GM10847 (cell line): Measurements from ENCODE around the gene FLT4.

Experiments used
- POLR2A ChIP-seq: IDR thresholded peaks from 2 replicates; pipeline ENCODE4 v1.6.1; 2011; ENCODE audit not compliant: insufficient read length; ENCODE audit errors: extremely low read depth

FLT4 gene

GRCh38 chr5:180649297-180650039, at the start of gene FLT4:
Gene FLT4 (minus strand): TSS chr5:180649600. CDS start chr5:180649545, 55 bp downstream.
- no peak for TF ChIP-seq POLR2A

DNA sequence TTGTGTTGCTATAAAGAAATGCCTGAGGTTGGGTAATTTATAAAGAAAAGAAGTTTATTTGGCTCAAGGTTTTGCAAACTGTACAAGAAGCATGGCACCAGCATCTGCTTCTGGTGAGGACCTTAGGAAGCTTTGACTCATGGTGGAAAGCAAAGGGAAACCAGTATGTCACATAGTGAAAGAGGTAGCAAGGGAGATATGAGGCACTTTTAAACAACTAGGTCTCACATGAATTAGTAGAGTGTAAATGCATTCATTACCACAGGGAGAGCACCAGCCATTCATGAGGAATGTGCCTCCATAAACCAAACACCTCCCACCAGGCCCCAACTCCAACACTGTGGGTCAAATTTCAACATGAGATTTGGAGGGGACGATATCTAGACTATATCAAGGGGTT, 49.6 kb upstream of the FLT4 start:
- TF ChIP-seq POLR2A: no peak

DNA sequence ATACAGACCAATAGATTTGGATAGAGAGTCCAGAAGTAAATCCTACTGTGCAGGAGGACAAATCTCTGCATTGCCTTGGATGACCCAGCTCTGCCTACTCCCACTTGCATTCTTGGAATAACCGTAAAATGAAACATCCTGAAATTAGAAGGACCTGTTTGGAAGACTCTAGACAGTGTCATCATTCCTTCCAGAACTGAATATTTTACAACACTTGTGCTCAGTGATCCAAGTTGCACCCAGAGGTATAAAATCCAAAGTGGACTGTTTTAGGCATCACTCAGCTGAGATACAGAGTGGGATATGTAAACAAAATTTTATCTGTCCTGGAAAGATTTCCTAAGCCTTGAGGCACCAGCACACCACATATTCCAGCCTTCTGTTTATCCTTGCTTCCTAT, 46.7 kb upstream of the FLT4 start:
- no peak for TF ChIP-seq POLR2A

DNA sequence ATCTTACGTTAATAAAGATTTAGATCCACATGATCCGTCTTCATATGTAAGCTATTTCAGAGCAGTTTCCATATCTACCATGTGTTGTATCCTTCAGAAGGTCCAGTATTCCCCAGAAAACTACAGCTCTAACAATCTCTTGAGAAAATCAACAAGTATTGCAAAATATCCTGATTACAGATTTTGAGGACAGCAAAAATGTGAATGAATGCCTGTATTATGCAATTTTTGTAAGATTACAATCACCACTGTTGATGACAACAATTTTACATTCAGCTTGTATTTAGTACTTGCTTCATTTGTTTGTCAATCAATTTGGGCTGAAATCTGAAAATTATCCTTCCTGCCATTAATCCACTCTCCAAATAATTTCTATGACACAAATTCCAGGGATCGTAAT, 43.0 kb upstream of the FLT4 start:
- TF ChIP-seq POLR2A: no peak

DNA sequence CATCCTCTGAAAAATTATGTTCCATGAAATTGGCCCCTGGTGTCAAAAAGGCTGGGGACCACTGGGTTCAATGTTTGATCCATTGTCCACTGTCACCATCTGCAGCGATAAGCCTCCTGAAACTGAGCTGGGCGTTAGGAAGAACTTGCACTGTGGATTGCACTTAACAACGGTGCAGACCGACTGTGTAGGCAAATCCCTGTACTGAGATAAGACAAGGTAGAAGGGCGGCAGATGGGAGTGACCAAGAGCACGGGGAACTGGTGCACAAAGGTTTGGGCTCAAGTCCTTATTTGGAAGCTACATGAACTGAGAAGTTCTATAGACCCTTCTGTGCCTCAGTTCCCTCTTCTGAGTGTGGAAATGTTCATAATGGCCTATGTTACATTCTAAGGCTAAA, 41.6 kb upstream of the FLT4 start:
- TF ChIP-seq POLR2A: no peak

- TF ChIP-seq POLR2A: no peak
These were observed 41.2 kb upstream of the FLT4 start for GRCh38 chr5:180690562-180690961.

DNA sequence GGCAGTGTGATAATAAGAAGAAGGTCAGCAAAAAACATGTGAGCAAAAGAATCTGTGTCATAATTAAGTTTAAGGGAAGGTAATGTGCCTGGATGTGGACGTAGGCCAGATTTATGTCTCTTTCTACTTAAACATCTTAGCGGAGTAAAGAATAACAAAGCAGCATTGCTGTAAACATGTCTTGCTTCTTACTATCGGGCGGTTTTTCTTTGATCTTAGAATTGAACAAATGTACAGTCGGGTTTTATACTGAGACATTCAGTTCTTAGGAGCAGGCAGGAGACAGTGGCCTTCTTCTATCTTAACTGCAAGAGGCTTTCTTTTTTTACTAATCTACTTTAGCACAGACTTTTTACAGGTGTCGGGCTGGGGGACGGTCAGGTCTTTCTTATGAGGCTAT, 40.4 kb upstream of the FLT4 start:
- TF ChIP-seq POLR2A: no peak

- TF ChIP-seq POLR2A: no peak
These were observed 39.8 kb upstream of the FLT4 start for GRCh38 chr5:180689071-180689694.

- no peak for TF ChIP-seq POLR2A
These were observed 39.1 kb upstream of the FLT4 start for GRCh38 chr5:180688330-180689070.

GRCh38 chr5:180684623-180685161, 35.3 kb upstream of the FLT4 start:
- TF ChIP-seq POLR2A: no peak

DNA sequence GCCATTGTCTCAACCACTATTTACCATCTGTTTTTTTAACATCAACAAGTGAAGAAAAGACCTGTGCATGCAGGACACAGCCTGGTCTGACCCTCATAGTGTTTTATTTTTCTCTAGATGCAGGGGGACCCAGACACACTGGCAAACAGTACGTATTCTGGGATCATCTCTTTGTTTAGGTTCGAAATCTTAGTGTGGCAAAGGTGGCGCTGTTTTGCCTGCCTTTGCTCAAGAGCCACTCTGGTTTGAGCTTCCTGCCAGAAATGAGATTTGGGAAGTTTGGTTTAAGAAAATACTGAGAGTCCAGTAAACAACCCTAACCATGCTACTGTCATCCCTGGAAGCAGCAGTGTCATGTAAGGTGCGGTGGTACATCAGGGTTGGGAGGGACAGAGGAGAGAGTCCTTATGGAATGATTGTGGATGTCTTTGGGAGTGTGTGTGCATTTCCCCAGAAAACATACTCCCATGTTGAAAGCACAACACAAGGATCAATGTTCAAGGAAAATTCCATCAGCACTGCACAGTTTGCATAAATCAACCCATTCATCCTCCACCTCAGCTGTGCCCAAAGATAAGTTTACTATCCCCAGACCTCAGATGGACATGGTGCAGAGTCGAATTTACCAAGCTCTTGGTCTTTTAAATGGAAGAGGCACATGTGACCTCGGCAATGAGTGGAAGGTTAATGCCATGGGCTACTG, 34.0 kb upstream of the FLT4 start:
- no peak for TF ChIP-seq POLR2A

- TF ChIP-seq POLR2A: no peak
These were observed 33.2 kb upstream of the FLT4 start for GRCh38 chr5:180682560-180682959.

- no peak for TF ChIP-seq POLR2A
These were observed 25.7 kb upstream of the FLT4 start for GRCh38 chr5:180675036-180675635.

GRCh38 chr5:180673371-180674089, 24.1 kb upstream of the FLT4 start:
- TF ChIP-seq POLR2A: no peak
